ENCODE measurements around the gene XKR7. TPM values are rescaled to one million over a fixed set of nuclear protein-coding genes. Genes with fewer than 3 reads are reported as not detected.
"Not testable (repeated sequence)": the region's sequence is repeated elsewhere in the genome, so short reads cannot be mapped to it uniquely, and the experiment has no call there.

The XKR7 gene
- total and polyA plus RNA-seq, 2 donors (not counting 3 experiments of a cell fraction or from before 2014, with no cell fraction given): 0.04 TPM; not detected in 1

- H3K36me3 ChIP-seq (ENCODE audit: control insufficient read depth in 2 of 2, extremely low read depth in 1 of 2, insufficient read depth in 2 of 2, low read length in 2 of 2); H3K9me3 ChIP-seq (replicated peaks; ENCODE audit: control insufficient read depth, insufficient read depth, low read length); H2AFZ ChIP-seq (ENCODE audit: low read depth, low read length); H3K4me3 ChIP-seq (replicated peaks in 1 of 3; ENCODE audit: insufficient read depth in 1 of 3, low read depth in 1 of 3, low read length in 3 of 3); H3K4me1 ChIP-seq (ENCODE audit: control insufficient read depth, extremely low read depth, insufficient read depth, low read length); H3K9ac ChIP-seq (replicated peaks; ENCODE audit: extremely low read depth, insufficient read depth, low read length); H3K79me2 ChIP-seq (ENCODE audit: control insufficient read depth, insufficient read depth, low read length); H3K4me2 ChIP-seq (ENCODE audit: insufficient read depth, low read length); POLR2A ChIA-PET; H3K27ac ChIP-seq (ENCODE audit: insufficient read depth, low read depth, low read length); H4K20me1 ChIP-seq (replicated peaks; ENCODE audit: control insufficient read depth, extremely low read depth, insufficient read depth, low read length); intact Hi-C loops (cut with micrococcal nuclease); dilution Hi-C loops (cut with MboI; ENCODE audit: extremely low pct_ligation_motif_present, low sequenced_read_pairs); BruUV-seq (replicated peaks); H3K27me3 ChIP-seq (ENCODE audit: control insufficient read depth in 2 of 2, insufficient read depth in 2 of 2, low read length in 2 of 2); FAIRE-seq; CTCF ChIA-PET; H3K9me1 ChIP-seq (replicated peaks; ENCODE audit: control insufficient read depth, extremely low read depth, insufficient read depth, low read length); DNase-seq (ENCODE audit: low read depth, low spot score): not testable (repeated sequence)
These were observed 46.5 kb upstream of the XKR7 start for GRCh38 chr20:31921480-31921879.

GRCh38 chr20:31922181-31922580 is 45.8 kb upstream of the XKR7 start:
- no peaks in the 10 kb centered on the region for H3K9me3 ChIP-seq (replicated peaks; ENCODE audit: control insufficient read depth, insufficient read depth, low read length)
- TF ChIP-seq EZH2 (IDR thresholded peaks at IDR 0.05; ENCODE audit: borderline replicate concordance, low read depth, low read length, severe bottlenecking) (no peak), MAX (IDR thresholded peaks at IDR 0.05; ENCODE audit: insufficient read depth, insufficient read length) (no peak), CTCF (IDR thresholded peaks at IDR 0.05; ENCODE audit: extremely low read depth in 1 of 2, insufficient read depth in 1 of 2, low read depth in 1 of 2, low read length in 2 of 2) (no peak), JUN (IDR thresholded peaks at IDR 0.05; ENCODE audit: borderline replicate concordance, insufficient read depth, insufficient read length, low read depth) (no peak), POLR2A (IDR thresholded peaks at IDR 0.05; ENCODE audit: low read depth, low read length) (no peak), FOS (IDR thresholded peaks at IDR 0.05; ENCODE audit: borderline replicate concordance, insufficient read depth, low read length) (no peak), MYC (IDR thresholded peaks at IDR 0.05; ENCODE audit: low read depth, low read length) (no peak), GATA2 (IDR thresholded peaks at IDR 0.05; ENCODE audit: insufficient read depth, insufficient read length, low read depth, low read length) (no peak), POLR2AphosphoS5 (IDR thresholded peaks at IDR 0.05; ENCODE audit: insufficient read depth, low read depth, low read length) (no peak)
- intact Hi-C loops (cut with micrococcal nuclease) (no loop called here), dilution Hi-C loops (cut with MboI; ENCODE audit: extremely low pct_ligation_motif_present, low sequenced_read_pairs) (no loop called here)
- no peaks in the 10 kb centered on the region for H4K20me1 ChIP-seq (replicated peaks; ENCODE audit: control insufficient read depth, extremely low read depth, insufficient read depth, low read length)
- no peaks in the 10 kb centered on the region for H3K4me1 ChIP-seq (ENCODE audit: control insufficient read depth, extremely low read depth, insufficient read depth, low read length)
- no peak overlapping the region for H3K27ac ChIP-seq (ENCODE audit: insufficient read depth, low read depth, low read length)
- H3K4me2 ChIP-seq (ENCODE audit: insufficient read depth, low read length): no peak overlapping the region
- H3K79me2 ChIP-seq (ENCODE audit: control insufficient read depth, insufficient read depth, low read length): no peaks in the 10 kb centered on the region
- H3K9ac ChIP-seq (replicated peaks; ENCODE audit: extremely low read depth, insufficient read depth, low read length): no peak overlapping the region
- ChIA-PET CTCF (no interaction called here), POLR2A (no interaction called here)
- H3K9me1 ChIP-seq (replicated peaks; ENCODE audit: control insufficient read depth, extremely low read depth, insufficient read depth, low read length): no peaks in the 10 kb centered on the region
- H3K36me3 ChIP-seq (ENCODE audit: control insufficient read depth in 2 of 2, extremely low read depth in 1 of 2, insufficient read depth in 2 of 2, low read length in 2 of 2): no peaks in the 10 kb centered on the region
- FAIRE-seq (no peak), DNase-seq (ENCODE audit: low read depth, low spot score) (no peak)
- H3K27me3 ChIP-seq (ENCODE audit: control insufficient read depth in 2 of 2, insufficient read depth in 2 of 2, low read length in 2 of 2): peaks cover 0 to 6% of the 10 kb centered on the region in 2 experiments
- no peak overlapping the region for H3K4me3 ChIP-seq (replicated peaks in 1 of 3; ENCODE audit: insufficient read depth in 1 of 3, low read depth in 1 of 3, low read length in 3 of 3)
- BruUV-seq (replicated peaks): no TSS peak
- no peak overlapping the region for H2AFZ ChIP-seq (ENCODE audit: low read depth, low read length)
